Measurements from ENCODE around the gene TTC39B. TPM values are rescaled to one million over a fixed set of nuclear protein-coding genes. Genes with fewer than 3 reads are reported as not detected.

Gene TTC39B
- total and polyA plus RNA-seq, 2 of the 8 experiments (the other 6 are each of a cell fraction or from before 2014, with no cell fraction given): 1.6 to 10.9 TPM

- TF ChIP-seq, protein P1, sequence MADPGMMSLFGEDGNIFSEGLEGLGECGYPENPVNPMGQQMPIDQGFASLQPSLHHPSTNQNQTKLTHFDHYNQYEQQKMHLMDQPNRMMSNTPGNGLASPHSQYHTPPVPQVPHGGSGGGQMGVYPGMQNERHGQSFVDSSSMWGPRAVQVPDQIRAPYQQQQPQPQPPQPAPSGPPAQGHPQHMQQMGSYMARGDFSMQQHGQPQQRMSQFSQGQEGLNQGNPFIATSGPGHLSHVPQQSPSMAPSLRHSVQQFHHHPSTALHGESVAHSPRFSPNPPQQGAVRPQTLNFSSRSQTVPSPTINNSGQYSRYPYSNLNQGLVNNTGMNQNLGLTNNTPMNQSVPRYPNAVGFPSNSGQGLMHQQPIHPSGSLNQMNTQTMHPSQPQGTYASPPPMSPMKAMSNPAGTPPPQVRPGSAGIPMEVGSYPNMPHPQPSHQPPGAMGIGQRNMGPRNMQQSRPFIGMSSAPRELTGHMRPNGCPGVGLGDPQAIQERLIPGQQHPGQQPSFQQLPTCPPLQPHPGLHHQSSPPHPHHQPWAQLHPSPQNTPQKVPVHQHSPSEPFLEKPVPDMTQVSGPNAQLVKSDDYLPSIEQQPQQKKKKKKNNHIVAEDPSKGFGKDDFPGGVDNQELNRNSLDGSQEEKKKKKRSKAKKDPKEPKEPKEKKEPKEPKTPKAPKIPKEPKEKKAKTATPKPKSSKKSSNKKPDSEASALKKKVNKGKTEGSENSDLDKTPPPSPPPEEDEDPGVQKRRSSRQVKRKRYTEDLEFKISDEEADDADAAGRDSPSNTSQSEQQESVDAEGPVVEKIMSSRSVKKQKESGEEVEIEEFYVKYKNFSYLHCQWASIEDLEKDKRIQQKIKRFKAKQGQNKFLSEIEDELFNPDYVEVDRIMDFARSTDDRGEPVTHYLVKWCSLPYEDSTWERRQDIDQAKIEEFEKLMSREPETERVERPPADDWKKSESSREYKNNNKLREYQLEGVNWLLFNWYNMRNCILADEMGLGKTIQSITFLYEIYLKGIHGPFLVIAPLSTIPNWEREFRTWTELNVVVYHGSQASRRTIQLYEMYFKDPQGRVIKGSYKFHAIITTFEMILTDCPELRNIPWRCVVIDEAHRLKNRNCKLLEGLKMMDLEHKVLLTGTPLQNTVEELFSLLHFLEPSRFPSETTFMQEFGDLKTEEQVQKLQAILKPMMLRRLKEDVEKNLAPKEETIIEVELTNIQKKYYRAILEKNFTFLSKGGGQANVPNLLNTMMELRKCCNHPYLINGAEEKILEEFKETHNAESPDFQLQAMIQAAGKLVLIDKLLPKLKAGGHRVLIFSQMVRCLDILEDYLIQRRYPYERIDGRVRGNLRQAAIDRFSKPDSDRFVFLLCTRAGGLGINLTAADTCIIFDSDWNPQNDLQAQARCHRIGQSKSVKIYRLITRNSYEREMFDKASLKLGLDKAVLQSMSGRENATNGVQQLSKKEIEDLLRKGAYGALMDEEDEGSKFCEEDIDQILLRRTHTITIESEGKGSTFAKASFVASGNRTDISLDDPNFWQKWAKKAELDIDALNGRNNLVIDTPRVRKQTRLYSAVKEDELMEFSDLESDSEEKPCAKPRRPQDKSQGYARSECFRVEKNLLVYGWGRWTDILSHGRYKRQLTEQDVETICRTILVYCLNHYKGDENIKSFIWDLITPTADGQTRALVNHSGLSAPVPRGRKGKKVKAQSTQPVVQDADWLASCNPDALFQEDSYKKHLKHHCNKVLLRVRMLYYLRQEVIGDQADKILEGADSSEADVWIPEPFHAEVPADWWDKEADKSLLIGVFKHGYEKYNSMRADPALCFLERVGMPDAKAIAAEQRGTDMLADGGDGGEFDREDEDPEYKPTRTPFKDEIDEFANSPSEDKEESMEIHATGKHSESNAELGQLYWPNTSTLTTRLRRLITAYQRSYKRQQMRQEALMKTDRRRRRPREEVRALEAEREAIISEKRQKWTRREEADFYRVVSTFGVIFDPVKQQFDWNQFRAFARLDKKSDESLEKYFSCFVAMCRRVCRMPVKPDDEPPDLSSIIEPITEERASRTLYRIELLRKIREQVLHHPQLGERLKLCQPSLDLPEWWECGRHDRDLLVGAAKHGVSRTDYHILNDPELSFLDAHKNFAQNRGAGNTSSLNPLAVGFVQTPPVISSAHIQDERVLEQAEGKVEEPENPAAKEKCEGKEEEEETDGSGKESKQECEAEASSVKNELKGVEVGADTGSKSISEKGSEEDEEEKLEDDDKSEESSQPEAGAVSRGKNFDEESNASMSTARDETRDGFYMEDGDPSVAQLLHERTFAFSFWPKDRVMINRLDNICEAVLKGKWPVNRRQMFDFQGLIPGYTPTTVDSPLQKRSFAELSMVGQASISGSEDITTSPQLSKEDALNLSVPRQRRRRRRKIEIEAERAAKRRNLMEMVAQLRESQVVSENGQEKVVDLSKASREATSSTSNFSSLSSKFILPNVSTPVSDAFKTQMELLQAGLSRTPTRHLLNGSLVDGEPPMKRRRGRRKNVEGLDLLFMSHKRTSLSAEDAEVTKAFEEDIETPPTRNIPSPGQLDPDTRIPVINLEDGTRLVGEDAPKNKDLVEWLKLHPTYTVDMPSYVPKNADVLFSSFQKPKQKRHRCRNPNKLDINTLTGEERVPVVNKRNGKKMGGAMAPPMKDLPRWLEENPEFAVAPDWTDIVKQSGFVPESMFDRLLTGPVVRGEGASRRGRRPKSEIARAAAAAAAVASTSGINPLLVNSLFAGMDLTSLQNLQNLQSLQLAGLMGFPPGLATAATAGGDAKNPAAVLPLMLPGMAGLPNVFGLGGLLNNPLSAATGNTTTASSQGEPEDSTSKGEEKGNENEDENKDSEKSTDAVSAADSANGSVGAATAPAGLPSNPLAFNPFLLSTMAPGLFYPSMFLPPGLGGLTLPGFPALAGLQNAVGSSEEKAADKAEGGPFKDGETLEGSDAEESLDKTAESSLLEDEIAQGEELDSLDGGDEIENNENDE (IDR thresholded peaks at IDR 0.05; ENCODE audit: insufficient replicate concordance, low read length): no peak
- no peak for TF ChIP-seq ZNF274 (IDR thresholded peaks at IDR 0.05; ENCODE audit: borderline replicate concordance, extremely low read depth, low read length)
- no peak for TF ChIP-seq JUND (IDR thresholded peaks at IDR 0.05; ENCODE audit: low read length)
- 0 out of 2 replicates have a peak, but pooled peaks have one; percentile 9 for TF ChIP-seq TEAD4 (IDR thresholded peaks at IDR 0.05; ENCODE audit: low read depth, low read length)
- no peak for TF ChIP-seq POLR2A (IDR thresholded peaks at IDR 0.05; ENCODE audit: control extremely low read depth in 1 of 2, low read depth in 2 of 2, low read length in 2 of 2)
- no peak for TF ChIP-seq RBBP5 (IDR thresholded peaks at IDR 0.05; ENCODE audit: borderline replicate concordance, low read depth, low read length)
- TF ChIP-seq RAD21 (IDR thresholded peaks at IDR 0.05 in 1 of 2, conservative IDR thresholded peaks at IDR 0.05 in 1 of 2; ENCODE audit: low read depth in 2 of 2, low read length in 2 of 2): peak; percentile 82 to 83
- TF ChIP-seq, protein P2, sequence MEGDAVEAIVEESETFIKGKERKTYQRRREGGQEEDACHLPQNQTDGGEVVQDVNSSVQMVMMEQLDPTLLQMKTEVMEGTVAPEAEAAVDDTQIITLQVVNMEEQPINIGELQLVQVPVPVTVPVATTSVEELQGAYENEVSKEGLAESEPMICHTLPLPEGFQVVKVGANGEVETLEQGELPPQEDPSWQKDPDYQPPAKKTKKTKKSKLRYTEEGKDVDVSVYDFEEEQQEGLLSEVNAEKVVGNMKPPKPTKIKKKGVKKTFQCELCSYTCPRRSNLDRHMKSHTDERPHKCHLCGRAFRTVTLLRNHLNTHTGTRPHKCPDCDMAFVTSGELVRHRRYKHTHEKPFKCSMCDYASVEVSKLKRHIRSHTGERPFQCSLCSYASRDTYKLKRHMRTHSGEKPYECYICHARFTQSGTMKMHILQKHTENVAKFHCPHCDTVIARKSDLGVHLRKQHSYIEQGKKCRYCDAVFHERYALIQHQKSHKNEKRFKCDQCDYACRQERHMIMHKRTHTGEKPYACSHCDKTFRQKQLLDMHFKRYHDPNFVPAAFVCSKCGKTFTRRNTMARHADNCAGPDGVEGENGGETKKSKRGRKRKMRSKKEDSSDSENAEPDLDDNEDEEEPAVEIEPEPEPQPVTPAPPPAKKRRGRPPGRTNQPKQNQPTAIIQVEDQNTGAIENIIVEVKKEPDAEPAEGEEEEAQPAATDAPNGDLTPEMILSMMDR (IDR thresholded peaks at IDR 0.05; ENCODE audit: control extremely low read depth in 1 of 3, insufficient read depth in 1 of 3, low read depth in 1 of 3, low read length in 3 of 3): peak; percentile 13 to 87 (median 83)
Observed at GRCh38 chr9:15211160-15211814, 95.7 kb downstream of the TTC39B start (continued).

All from H1 (cell line).